GM21447 (cell line): ENCODE measurements around the gene PIAS1.
"Not testable (repeated sequence)": the region's sequence is repeated elsewhere in the genome, so short reads cannot be mapped to it uniquely, and the experiment has no call there.

Source experiments
- ATAC-seq: cut with Tn5 transposase; IDR thresholded peaks from one replicate; pipeline ENCODE4 v1.9.1; 2021; ENCODE audit not compliant: unreplicated experiment

The PIAS1 gene

GRCh38 chr15:68113751-68114150 is 59.6 kb downstream of the PIAS1 start:
- ATAC-seq: no peak

- no peak for ATAC-seq
Observed at GRCh38 chr15:68114356-68114755, 60.2 kb downstream of the PIAS1 start.

- no peak for ATAC-seq
Observed at GRCh38 chr15:68114840-68115239, 60.7 kb downstream of the PIAS1 start.

GRCh38 chr15:68124700-68125099 is 70.6 kb downstream of the PIAS1 start:
- no peak for ATAC-seq

- no peak for ATAC-seq
Observed at GRCh38 chr15:68126396-68126795, 72.3 kb downstream of the PIAS1 start.

GRCh38 chr15:68129072-68129471 is 75.0 kb downstream of the PIAS1 start:
- ATAC-seq: no peak

- no peak for ATAC-seq
Observed at GRCh38 chr15:68130851-68131250, 76.7 kb downstream of the PIAS1 start.

GRCh38 chr15:68137096-68137495 is 83.0 kb downstream of the PIAS1 start:
- no peak for ATAC-seq

- ATAC-seq: no peak
Observed at GRCh38 chr15:68143129-68143528, 89.0 kb downstream of the PIAS1 start.

- no peak for ATAC-seq
Observed at GRCh38 chr15:68143785-68144184, 89.7 kb downstream of the PIAS1 start.

- ATAC-seq: no peak
Observed at GRCh38 chr15:68145706-68146105, 91.6 kb downstream of the PIAS1 start.

GRCh38 chr15:68148039-68148438 is 93.9 kb downstream of the PIAS1 start:
- ATAC-seq: no peak

GRCh38 chr15:68149059-68149458 is 94.9 kb downstream of the PIAS1 start:
- no peak for ATAC-seq

GRCh38 chr15:68150187-68150586 is 96.1 kb downstream of the PIAS1 start:
- ATAC-seq: no peak

- no peak for ATAC-seq
Observed at GRCh38 chr15:68151277-68151676, 97.2 kb downstream of the PIAS1 start.

- no peak for ATAC-seq
Observed at GRCh38 chr15:68152342-68152741, 98.2 kb downstream of the PIAS1 start.

- no peak for ATAC-seq
Observed at GRCh38 chr15:68154923-68155559, 100.9 kb downstream of the PIAS1 start.

GRCh38 chr15:68157074-68157473 is 103.0 kb downstream of the PIAS1 start:
- ATAC-seq: no peak

- no peak for ATAC-seq
Observed at GRCh38 chr15:68158046-68158628, 104.0 kb downstream of the PIAS1 start.

- no peak for ATAC-seq
Observed at GRCh38 chr15:68163191-68163590, 109.1 kb downstream of the PIAS1 start.

- ATAC-seq: no peak
Observed at GRCh38 chr15:68166847-68167246, 112.7 kb downstream of the PIAS1 start.

GRCh38 chr15:68172037-68172436 is 117.9 kb downstream of the PIAS1 start:
- not testable (repeated sequence) for ATAC-seq

GRCh38 chr15:68173119-68173518 is 119.0 kb downstream of the PIAS1 start:
- ATAC-seq: no peak
